HG02970 (cell line): ENCODE data around the gene C10orf53.

Experiments used
- ATAC-seq: cut with Tn5 transposase; IDR thresholded peaks from one replicate; pipeline ENCODE4 v1.9.1; 2021; ENCODE audit warnings: mild to moderate bottlenecking, moderate library complexity, moderate number of reproducible peaks; ENCODE audit not compliant: unreplicated experiment, low FRiP score

The C10orf53 gene

GRCh38 chr10:49736564-49737113 lies 57.2 kb downstream of the C10orf53 start:
- ATAC-seq = no peak

- no peak for ATAC-seq
Measured at GRCh38 chr10:49737474-49738201, 58.2 kb downstream of the C10orf53 start.

GRCh38 chr10:49738616-49739360 lies 59.3 kb downstream of the C10orf53 start:
- ATAC-seq = no peak

- no peak for ATAC-seq
Measured at GRCh38 chr10:49739426-49739825, 60.0 kb downstream of the C10orf53 start.

GRCh38 chr10:49740346-49741107 lies 61.1 kb downstream of the C10orf53 start:
- no peak for ATAC-seq

GRCh38 chr10:49741108-49741995 lies 61.9 kb downstream of the C10orf53 start:
- no peak for ATAC-seq

GRCh38 chr10:49742683-49743463 lies 63.4 kb downstream of the C10orf53 start:
- no peak for ATAC-seq

- ATAC-seq = no peak
Measured at GRCh38 chr10:49743464-49744075, 64.1 kb downstream of the C10orf53 start.

- no peak for ATAC-seq
Measured at GRCh38 chr10:49744091-49744685, 64.7 kb downstream of the C10orf53 start.

GRCh38 chr10:49744924-49745605 lies 65.6 kb downstream of the C10orf53 start:
- no peak for ATAC-seq

GRCh38 chr10:49745756-49746155 lies 66.3 kb downstream of the C10orf53 start:
- ATAC-seq = no peak

- no peak for ATAC-seq
Measured at GRCh38 chr10:49746626-49747302, 67.3 kb downstream of the C10orf53 start.
